DLD1 (cell line): Measurements from ENCODE around the gene MID1.

Source experiments
- in situ Hi-C: cut with HindIII; loops from 2 replicates; pipeline ENCODE4 v1.10.0; 2017; ENCODE audit warnings: low sequenced_read_pairs

The MID1 gene

DNA sequence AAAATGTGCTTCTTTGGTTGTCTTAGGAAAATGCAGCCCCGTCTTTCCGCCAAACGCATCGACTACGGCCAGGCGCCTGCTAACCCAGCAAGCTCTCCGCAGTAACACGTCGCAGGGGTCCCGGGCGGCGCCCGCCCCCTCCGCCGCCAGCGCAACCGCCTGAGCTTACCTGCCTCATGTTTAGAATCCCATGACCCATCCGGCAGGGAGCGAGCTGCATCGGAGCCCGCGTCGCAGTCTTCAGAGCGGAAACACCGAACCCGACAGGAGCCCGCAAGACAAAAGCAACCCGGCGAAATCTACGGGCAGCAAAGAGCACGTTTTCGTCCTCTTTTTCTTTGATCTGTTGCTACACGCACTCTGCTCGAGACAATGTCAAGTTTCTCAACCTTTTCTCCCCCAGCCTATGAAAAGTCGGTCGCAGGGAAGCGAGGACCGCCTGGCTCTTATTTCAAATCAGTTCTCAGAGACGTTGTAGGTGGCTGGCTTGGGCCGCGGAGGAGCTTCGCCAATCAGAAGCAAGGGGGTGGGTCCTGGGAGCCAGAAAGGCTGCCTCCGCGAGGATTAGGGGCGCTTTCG, at the start of gene MID1:
TSS of gene MID1 (minus strand) at position 465 of the 579 bp plus-strand sequence. CDS start 53,038 bp downstream, outside the sequence.
- in situ Hi-C loops = no loop called here

DNA sequence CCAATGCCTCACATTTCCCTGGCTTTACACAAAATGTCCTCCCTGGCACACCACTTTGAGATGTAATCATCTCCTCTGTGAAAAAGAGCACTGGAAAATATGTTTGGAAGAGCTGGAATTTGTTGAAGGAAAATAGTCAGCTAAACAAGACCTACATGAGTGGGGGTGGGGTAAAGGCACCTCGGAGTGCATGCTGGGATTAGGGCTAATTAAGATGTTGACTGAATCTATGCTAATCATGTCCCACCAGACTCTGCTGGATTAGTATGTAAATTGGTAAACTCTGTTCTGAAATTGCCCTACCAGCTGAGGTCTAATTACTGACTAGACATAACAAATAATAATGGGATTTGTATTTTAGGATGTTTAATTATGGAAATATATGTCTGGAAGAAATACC, 46.8 kb upstream of the MID1 start:
- in situ Hi-C loops = no loop called here

- in situ Hi-C loops = no loop called here
Observed at GRCh38 chrX:10666102-10666501, 45.7 kb upstream of the MID1 start.

DNA sequence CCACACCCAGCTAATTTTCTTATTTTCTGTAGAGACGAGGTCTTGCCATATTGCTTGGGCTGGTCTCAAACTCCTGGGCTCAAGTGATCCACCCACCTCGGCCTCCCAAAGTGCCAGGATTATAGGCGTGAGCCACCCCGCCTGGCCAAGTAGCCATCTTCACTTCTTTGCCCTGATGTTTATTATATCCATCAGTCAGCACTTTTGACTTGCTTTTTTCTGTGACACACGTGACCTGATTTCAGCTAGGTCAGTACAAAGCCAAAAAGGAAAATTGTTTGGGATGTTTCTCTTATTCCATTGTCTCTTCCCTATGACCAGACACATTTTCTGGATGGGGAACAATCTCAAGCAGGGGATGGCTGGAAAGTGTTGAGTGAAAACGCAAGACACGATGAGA, 45.3 kb upstream of the MID1 start:
- in situ Hi-C loops = no loop called here

DNA sequence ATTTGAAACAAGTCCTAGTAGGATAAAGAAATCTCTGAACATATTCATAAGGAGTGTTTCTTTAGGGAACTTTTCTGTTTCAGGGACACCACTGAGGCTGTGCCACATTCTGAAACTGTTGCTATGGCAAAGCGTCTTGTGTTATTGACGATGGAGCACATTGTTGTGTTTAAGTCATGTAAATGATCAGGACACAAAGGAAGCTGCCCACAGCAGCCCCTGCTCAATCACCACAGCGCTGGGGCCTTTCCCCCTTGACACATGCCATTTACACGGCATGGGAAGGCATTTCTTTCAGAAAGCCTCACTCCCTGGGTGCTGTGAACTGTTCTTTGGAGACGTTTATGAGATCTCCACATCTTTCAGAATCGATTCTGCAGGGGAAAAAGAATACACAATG, 39.8 kb upstream of the MID1 start:
- in situ Hi-C loops = no loop called here

GRCh38 chrX:10656214-10656613, 35.8 kb upstream of the MID1 start:
- in situ Hi-C loops = no loop called here

- in situ Hi-C loops = no loop called here
Observed at GRCh38 chrX:10654960-10655359, 34.6 kb upstream of the MID1 start.

DNA sequence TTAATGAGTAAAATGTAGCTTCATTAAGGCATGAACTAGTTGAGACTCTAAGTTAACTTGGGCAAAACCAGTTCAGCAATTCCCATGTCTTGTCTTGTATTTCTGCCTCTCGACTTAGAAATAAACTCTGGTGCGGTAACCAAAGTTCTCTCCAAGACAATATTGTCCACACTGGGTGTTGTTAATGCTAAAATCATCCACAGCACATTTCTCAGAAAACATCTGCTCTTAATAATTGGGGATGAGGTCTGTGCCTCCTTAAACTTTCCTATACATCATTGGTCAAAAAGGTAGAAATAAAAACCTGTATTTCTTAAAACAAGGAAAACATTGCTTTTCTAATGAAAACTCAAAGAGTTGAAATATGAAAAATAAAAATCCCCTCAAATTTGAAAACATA, 32.9 kb upstream of the MID1 start:
- in situ Hi-C loops = no loop called here

GRCh38 chrX:10649265-10649664, 28.9 kb upstream of the MID1 start:
- in situ Hi-C loops = no loop called here

- in situ Hi-C loops = no loop called here
Observed at GRCh38 chrX:10648614-10649013, 28.2 kb upstream of the MID1 start.

- in situ Hi-C loops = no loop called here
Observed at GRCh38 chrX:10636851-10637250, 16.5 kb upstream of the MID1 start.

- in situ Hi-C loops = no loop called here
Observed at GRCh38 chrX:10636337-10636736, 16.0 kb upstream of the MID1 start.

DNA sequence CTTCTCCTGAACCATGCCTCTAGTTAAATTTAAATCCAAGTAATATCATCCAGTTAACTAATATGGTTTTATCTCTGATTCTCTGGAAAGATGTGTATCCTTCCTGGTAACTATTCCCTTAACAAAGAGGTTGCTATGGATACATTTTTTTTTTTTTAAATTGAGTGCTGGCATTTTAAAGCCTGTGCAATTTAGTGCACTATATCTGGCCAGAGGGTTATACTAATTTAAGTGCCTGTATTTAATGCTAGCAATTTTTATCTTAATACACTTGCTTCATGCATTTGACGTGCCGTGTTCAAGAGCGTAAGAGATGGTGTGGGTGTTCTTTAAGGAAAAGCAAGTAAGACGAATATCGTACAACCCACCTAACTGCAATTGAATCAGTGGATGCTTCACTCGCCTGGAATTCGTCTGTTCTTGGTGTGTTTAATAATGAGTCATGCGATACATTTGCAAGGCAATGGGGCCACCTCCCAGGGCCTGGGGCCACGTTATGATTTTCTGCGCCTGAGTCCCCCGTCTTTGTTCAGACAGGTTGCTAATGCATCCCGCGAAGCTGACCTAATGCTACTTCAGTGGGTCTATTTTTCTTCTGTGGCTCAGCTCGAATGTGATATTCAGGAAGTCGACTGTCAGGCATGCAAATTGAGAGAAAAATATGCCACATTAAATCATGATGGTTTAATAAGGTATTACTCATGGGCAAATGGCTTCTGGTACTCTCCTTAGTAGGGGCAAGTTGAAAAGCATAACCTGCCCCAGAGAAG, 14.2 kb upstream of the MID1 start:
- in situ Hi-C loops = no loop called here

GRCh38 chrX:10633722-10634121, 13.3 kb upstream of the MID1 start:
- in situ Hi-C loops = no loop called here

GRCh38 chrX:10631416-10632145, 11.2 kb upstream of the MID1 start:
- in situ Hi-C loops = no loop called here

DNA sequence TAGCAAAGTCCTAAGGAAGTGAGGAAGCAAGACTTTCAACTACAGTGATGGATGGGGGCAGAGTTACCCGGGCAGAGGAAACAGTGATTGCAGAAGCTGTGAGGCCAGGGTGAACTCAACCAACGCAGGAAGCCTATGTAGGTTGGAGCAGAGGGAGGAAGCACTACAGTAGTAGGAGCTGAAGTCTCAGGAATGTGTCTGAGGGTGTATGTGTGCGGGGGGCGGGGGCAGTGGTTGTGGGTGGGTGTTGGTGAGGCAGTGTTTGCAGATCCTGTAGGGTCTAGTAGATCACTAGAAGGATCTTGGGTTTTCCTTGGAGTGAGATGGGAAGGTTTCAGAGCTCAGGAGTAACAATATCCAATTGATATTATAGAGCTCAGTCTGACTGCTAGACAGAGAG, 9.9 kb upstream of the MID1 start:
- in situ Hi-C loops = no loop called here

DNA sequence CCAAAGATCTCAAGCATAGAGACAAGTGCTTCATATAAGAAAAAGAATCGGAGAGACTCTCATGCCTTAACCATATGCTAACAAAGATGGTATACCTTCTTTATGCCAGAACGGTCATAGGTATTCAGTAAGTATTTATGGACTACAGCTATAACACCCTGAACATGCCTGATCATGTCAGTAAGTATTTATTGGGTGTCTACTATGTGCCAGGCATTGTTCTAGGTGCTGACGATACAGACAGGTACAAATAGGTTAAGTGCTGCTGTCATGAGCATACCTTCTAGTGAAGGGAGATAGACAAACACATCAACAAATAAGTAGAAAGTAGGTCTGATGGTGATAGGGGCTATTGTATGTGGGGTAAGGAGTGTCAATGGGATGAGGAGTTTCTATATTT, 9.5 kb upstream of the MID1 start:
- in situ Hi-C loops = no loop called here

- in situ Hi-C loops = no loop called here
Observed at GRCh38 chrX:10628906-10629305, 8.5 kb upstream of the MID1 start.

- in situ Hi-C loops = no loop called here
Observed at GRCh38 chrX:10622197-10622596, 1.8 kb upstream of the MID1 start.

GRCh38 chrX:10619425-10620046, 849 bp downstream of the MID1 start:
- in situ Hi-C loops = no loop called here

- in situ Hi-C loops = no loop called here
Observed at GRCh38 chrX:10618961-10619360, 1.4 kb downstream of the MID1 start.

- in situ Hi-C loops = no loop called here
Observed at GRCh38 chrX:10617999-10618351, 2.4 kb downstream of the MID1 start.
